Spleen (tissue), 13 donors: ENCODE data around the gene CYYR1. TPM values are rescaled to one million over a fixed set of nuclear protein-coding genes. Genes with fewer than 3 reads are reported as not detected.
A peak's percentile ranks its signal among the peaks of the same experiment; 100 is the strongest.

ENCODE experiments used
- DNase-seq: peaks from one replicate; pipeline ENCODE4 v3.0.0-alpha.2; 2020
- H3K27ac ChIP-seq, 8 donors: fragments of 200-600 bp; sonication (generic) in 7 of 8; 1 replicate in 4 of 8; 2 replicates in 4 of 8; pipeline versions ENCODE4 v1.5.0 to v1.8.0; 2016 to 2021; ENCODE audit warnings: inconsistent platforms in 4 of 8, mild to moderate bottlenecking in 4 of 8, moderate library complexity in 1 of 8
- H3K27me3 ChIP-seq, 7 donors: fragments of 200-600 bp; sonication (generic) in 6 of 7; replicated peaks in 1 of 7; 1 replicate in 4 of 7; 2 replicates in 3 of 7; pipeline versions ENCODE4 v1.5.0 to v1.8.0; 2016 to 2021; ENCODE audit warnings: inconsistent platforms in 3 of 7, mild to moderate bottlenecking in 1 of 7
- H3K36me3 ChIP-seq, 6 donors: fragments of 200-600 bp; sonication (generic) in 5 of 6; 1 replicate in 4 of 6; 2 replicates in 2 of 6; pipeline versions ENCODE4 v1.5.0 to v1.8.0; 2016 to 2021; ENCODE audit warnings: inconsistent platforms in 2 of 6
- H3K4me1 ChIP-seq, 6 donors: fragments of 200-600 bp; sonication (generic) in 5 of 6; 1 replicate in 3 of 6; 2 replicates in 3 of 6; pipeline versions ENCODE4 v1.5.0 to v1.8.0; 2016 to 2021; ENCODE audit warnings: inconsistent platforms in 3 of 6
- H3K4me3 ChIP-seq, 8 donors: fragments of 200-600 bp; sonication (generic) in 7 of 8; 1 replicate in 4 of 8; 2 replicates in 4 of 8; pipeline versions ENCODE4 v1.5.0 to v1.8.0; 2016 to 2021; ENCODE audit warnings: inconsistent platforms in 4 of 8, mild to moderate bottlenecking in 4 of 8, moderate library complexity in 2 of 8
- H3K9me3 ChIP-seq, 8 donors: fragments of 200-600 bp; sonication (generic) in 7 of 8; 1 replicate in 4 of 8; 2 replicates in 4 of 8; pipeline versions ENCODE4 v1.5.0 to v1.8.0; 2016 to 2021; ENCODE audit warnings: inconsistent platforms in 4 of 8
- POLR2A ChIP-seq, 3 donors: fragments of 450-650 bp; IDR thresholded peaks; one replicate each; pipeline ENCODE4 v1.5.1; 2017; ENCODE audit warnings: antibody characterized with exemption in 3 of 3, mild to moderate bottlenecking in 1 of 3
- POLR2AphosphoS5 ChIP-seq, 3 donors: sonication (generic); formaldehyde crosslinking; IDR thresholded peaks; one replicate each; pipeline ENCODE4 v1.5.1; 2017; ENCODE audit warnings: antibody characterized with exemption in 3 of 3
- WGBS, 5 donors: extraction: QIAGEN DNeasy Blood & Tissue Kit in 3 of 5; methylation state at CpG; one replicate each; pipeline versions ENCODE4 v1.1.5 to v1.1.7; 2013 to 2018; 5-methylcytosine and 5-hydroxymethylcytosine counted together
- intact Hi-C: fragments of 100-400 bp; cut with DNase I; formaldehyde crosslinking; loops from one replicate; pipeline ENCODE4 v1.15.0; 2023; ENCODE audit warnings: low total_unique reads
- long read RNA-seq, 2 donors: transcript quantifications; one replicate each; lab custom pipeline, GENCODE V29; 2026
- polyA plus RNA-seq, 3 donors: library from polyadenylated mRNA; stranded (reverse); fragments of 200-250 nt; gene quantifications; one replicate each; pipeline ENCODE4 v1.2.1, GENCODE V29; 2013
- total RNA-seq, 7 donors: library from RNA; depleted of rRNA in 3 of 7; stranded (reverse); fragments of >200 nt in 3 of 7; fragmentation: NEBNext Ultra II Directional in 4 of 7; extraction: Animal tissue kit (Norgen Biotek cat#: 25700) in 4 of 7; gene quantifications; one replicate each; pipeline versions ENCODE4 v1.1.0 to v1.2.1, GENCODE V29; 2016 to 2021
- TF ChIP-seq, protein P1 (sequence below), 11 experiments: fragments of 200-600 bp in 7 of 11; fragments of 450-650 bp in 4 of 11; sonication (generic) in 4 of 11; IDR thresholded peaks in 8 of 11; conservative IDR thresholded peaks in 3 of 11; 1 replicate in 7 of 11; 2 replicates in 4 of 11; pipeline versions ENCODE4 v1.4.0 to v1.8.0; 2016 to 2021; ENCODE audit warnings: antibody characterized with exemption in 11 of 11, inconsistent platforms in 4 of 11, mild to moderate bottlenecking in 1 of 11
- donor health status: healthy with polysubstance abuse.
- donor health status: DM: no; HTN: no; CAD: no; lungs with moderate emphysema.
- donor health status: DM: no; HTN: no; CAD: no.
- donor health status: Bipolar disorder and iron deficiency.
- donor health status: healthy.
- donor health status: DM: no; HTN: no; CAD: no.
- donor health status: DM: yes; HTN: yes; CAD: no.

The CYYR1 gene
- 10 to 100 TPM; 42.9 to 86.9 (median 67.7) TPM for total RNA-seq
- 10 to 100 TPM in 2 of 3 donors, 1 to 10 TPM in 1; 9.5 to 36.9 (median 14.0) TPM for polyA plus RNA-seq
- long read RNA-seq, donor 1, transcript CYYR1-201 (4 exons, 3,101 nt): major isoform, 17 of 59 reads
- long read RNA-seq, donor 1, partial matches to known transcripts: 36 of 59 reads
- long read RNA-seq, donor 1, other reads (novel, unspliced or antisense): 6 of 59 reads
- long read RNA-seq, donor 2, transcript CYYR1-201 (4 exons, 3,101 nt): major isoform, 8 of 35 reads
- long read RNA-seq, donor 2, partial matches to known transcripts: 11 of 35 reads
- long read RNA-seq, donor 2, other reads (novel, unspliced or antisense): 16 of 35 reads

DNA sequence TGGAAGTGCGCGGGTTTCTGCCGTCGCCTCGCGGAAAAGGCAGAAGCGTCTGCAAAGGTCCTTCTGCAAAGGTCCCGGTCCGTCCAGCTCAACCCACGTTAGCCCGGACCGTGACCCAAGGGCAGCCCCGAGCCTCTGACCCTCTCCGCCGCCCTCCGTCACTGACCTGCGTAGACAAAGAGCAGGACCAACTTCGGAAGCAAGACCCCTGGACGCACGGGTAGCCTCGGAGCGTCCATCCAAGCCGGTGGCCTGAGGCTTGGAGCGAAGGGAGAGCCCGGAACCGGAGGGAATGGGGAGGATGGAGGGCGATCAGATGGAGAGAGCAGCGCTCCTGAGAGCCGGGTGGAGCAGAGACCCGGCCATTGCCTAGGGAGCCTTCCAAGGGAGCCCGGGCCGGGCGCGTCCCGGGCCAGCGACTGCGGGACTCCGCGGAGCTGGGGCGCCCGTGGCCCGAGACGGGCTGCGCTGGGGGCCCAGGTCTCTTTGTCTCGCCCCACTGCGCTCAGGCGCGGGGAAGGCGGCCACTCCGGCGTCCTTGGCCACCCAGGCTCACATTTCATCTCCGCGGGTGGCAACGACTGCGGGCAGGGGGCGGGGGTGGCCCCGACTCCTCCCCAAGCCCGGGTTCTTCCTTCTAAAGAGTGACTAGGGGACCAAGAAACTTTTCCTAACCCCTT lies at the start of gene CYYR1:
Gene CYYR1 (minus strand): TSS at position 585 of the 680 bp plus-strand sequence. CDS start 346 bp downstream, at position 239.
- 0 to 8% (median 3%) methylated on average over 25 to 58 of the region's 58 CpGs for WGBS, 5 donors
- H3K9me3 ChIP-seq: peaks cover 0 to 28% (median 15%) of the 10 kb centered on the region in 8 donors

GRCh38 chr21:26617176-26617575 lies 44.1 kb upstream of the CYYR1 start:
- DNase-seq: no peak
- no peaks in the 10 kb centered on the region for H3K4me1 ChIP-seq
- no peaks in the 10 kb centered on the region for H3K9me3 ChIP-seq
- H3K27ac ChIP-seq: no peak overlapping the region
- TF ChIP-seq, protein P1, sequence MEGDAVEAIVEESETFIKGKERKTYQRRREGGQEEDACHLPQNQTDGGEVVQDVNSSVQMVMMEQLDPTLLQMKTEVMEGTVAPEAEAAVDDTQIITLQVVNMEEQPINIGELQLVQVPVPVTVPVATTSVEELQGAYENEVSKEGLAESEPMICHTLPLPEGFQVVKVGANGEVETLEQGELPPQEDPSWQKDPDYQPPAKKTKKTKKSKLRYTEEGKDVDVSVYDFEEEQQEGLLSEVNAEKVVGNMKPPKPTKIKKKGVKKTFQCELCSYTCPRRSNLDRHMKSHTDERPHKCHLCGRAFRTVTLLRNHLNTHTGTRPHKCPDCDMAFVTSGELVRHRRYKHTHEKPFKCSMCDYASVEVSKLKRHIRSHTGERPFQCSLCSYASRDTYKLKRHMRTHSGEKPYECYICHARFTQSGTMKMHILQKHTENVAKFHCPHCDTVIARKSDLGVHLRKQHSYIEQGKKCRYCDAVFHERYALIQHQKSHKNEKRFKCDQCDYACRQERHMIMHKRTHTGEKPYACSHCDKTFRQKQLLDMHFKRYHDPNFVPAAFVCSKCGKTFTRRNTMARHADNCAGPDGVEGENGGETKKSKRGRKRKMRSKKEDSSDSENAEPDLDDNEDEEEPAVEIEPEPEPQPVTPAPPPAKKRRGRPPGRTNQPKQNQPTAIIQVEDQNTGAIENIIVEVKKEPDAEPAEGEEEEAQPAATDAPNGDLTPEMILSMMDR (IDR thresholded peaks at IDR 0.05 in 8 of 11, conservative IDR thresholded peaks at IDR 0.05 in 3 of 11): no peak
- no peak for TF ChIP-seq POLR2AphosphoS5 (IDR thresholded peaks at IDR 0.05)
- TF ChIP-seq POLR2A (IDR thresholded peaks at IDR 0.05): no peak
- intact Hi-C loops: no loop called here
- H3K36me3 ChIP-seq: no peaks in the 10 kb centered on the region
- no peak overlapping the region for H3K4me3 ChIP-seq
- WGBS, 5 donors: 0 to 43% (median 38%) methylated on average over 1 of the region's 1 CpG
- no peaks in the 10 kb centered on the region for H3K27me3 ChIP-seq

More for the DNA sequence above, at the start of gene CYYR1:
- peaks cover 0 to 17% (median 7%) of the 10 kb centered on the region in 7 donors for H3K27me3 ChIP-seq
- TF ChIP-seq POLR2AphosphoS5 (IDR thresholded peaks at IDR 0.05): peak in 2 of 3 donors; percentile 68 to 79
- peak in 1 of 3 donors; percentile 22 for TF ChIP-seq POLR2A (IDR thresholded peaks at IDR 0.05)
- TF ChIP-seq, protein P1 (IDR thresholded peaks at IDR 0.05 in 8 of 11, conservative IDR thresholded peaks at IDR 0.05 in 3 of 11): no peak
- peaks cover 0 to 20% (median 0%) of the 10 kb centered on the region in 6 donors for H3K4me1 ChIP-seq
- intact Hi-C loops: no loop called here
- peak; percentile 87 for DNase-seq
- peak within 1 kb of the TSS; percentile 43 to 87 (median 84) for H3K27ac ChIP-seq
- H3K4me3 ChIP-seq: peak within 1 kb of the TSS; percentile 18 to 68 (median 46)
- no peaks in the 10 kb centered on the region for H3K36me3 ChIP-seq

GRCh38 chr21:26614251-26614650 lies 41.2 kb upstream of the CYYR1 start:
- Histone ChIP-seq H3K4me1 (no peaks in the 10 kb centered on the region), H3K4me3 (no peak overlapping the region), H3K9me3 (peaks cover 0 to 3% (median 0%) of the 10 kb centered on the region in 8 donors), H3K27ac (no peak overlapping the region), H3K36me3 (no peaks in the 10 kb centered on the region), H3K27me3 (no peaks in the 10 kb centered on the region)
- intact Hi-C loops: no loop called here
- 93 to 100% (median 97%) methylated on average over 1 of the region's 1 CpG for WGBS, 5 donors
- no peak for DNase-seq
- TF ChIP-seq POLR2A (IDR thresholded peaks at IDR 0.05): no peak
- TF ChIP-seq POLR2AphosphoS5 (IDR thresholded peaks at IDR 0.05): no peak
- TF ChIP-seq, protein P1 (IDR thresholded peaks at IDR 0.05 in 8 of 11, conservative IDR thresholded peaks at IDR 0.05 in 3 of 11): no peak

DNA sequence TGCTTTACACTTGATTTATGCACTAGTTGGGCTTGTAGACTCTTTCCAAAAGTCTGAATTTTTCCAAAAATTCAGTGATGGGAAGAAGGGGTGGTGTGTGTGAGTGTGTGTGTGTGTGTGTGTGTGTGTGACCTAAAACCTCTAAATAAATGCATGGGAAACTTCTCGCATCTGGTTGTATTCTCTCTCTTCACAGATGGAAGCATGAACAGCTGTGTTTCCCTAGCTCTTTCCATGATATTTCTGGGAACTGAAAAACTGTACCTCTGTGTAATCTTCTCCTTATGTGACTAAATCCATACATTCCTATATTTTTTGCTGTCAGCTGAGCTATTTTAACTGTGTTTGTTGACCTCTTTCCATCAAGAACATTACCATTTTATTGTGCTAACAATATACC lies 26.2 kb upstream of the CYYR1 start:
- no peaks in the 10 kb centered on the region for H3K36me3 ChIP-seq
- intact Hi-C loops: no loop called here

More for the DNA sequence above, 26.2 kb upstream of the CYYR1 start:
- no peak overlapping the region for H3K27ac ChIP-seq
- H3K27me3 ChIP-seq: no peaks in the 10 kb centered on the region
- no peaks in the 10 kb centered on the region for H3K4me1 ChIP-seq
- no peaks in the 10 kb centered on the region for H3K9me3 ChIP-seq
- DNase-seq: no peak
- WGBS, 5 donors: 81 to 94% (median 87%) methylated on average over 1 of the region's 1 CpG
- TF ChIP-seq POLR2AphosphoS5 (IDR thresholded peaks at IDR 0.05) (no peak), POLR2A (IDR thresholded peaks at IDR 0.05) (no peak)
- TF ChIP-seq, protein P1 (IDR thresholded peaks at IDR 0.05 in 8 of 11, conservative IDR thresholded peaks at IDR 0.05 in 3 of 11): no peak
- H3K4me3 ChIP-seq: no peak overlapping the region
